HepG2 (cell line): Measurements from ENCODE around the gene GAL3ST1. TPM values are rescaled to one million over a fixed set of nuclear protein-coding genes. Genes with fewer than 3 reads are reported as not detected.

Experiments
- CEBPG ChIP-seq: IDR thresholded peaks from 2 replicates; pipeline ENCODE4 v1.6.1; 2016
- DMAP1 ChIP-seq: IDR thresholded peaks from 2 replicates; pipeline ENCODE4 v1.6.1; 2016
- ESRRA ChIP-seq: sonication (generic); formaldehyde crosslinking; IDR thresholded peaks from 2 replicates; pipeline ENCODE4 v1.5.1; 2020; ENCODE audit warnings: mild to moderate bottlenecking, low read depth, missing genetic modification reagents
- GMEB2 ChIP-seq: IDR thresholded peaks from 2 replicates; pipeline ENCODE4 v1.6.1; 2016; ENCODE audit warnings: missing biosample characterization, missing genetic modification reagents, low read depth
- KDM6A ChIP-seq: IDR thresholded peaks from 2 replicates; pipeline ENCODE4 v1.6.1; 2016; ENCODE audit warnings: low read depth
- PTBP1 ChIP-seq: fragments of 200-400 bp; formaldehyde crosslinking; IDR thresholded peaks from 2 replicates; pipeline ENCODE4 v1.6.1; 2018; ENCODE audit warnings: low read length, low read depth; ENCODE audit not compliant: poor library complexity, severe bottlenecking
- SALL1 ChIP-seq: sonication (generic); formaldehyde crosslinking; IDR thresholded peaks from 2 replicates; pipeline ENCODE4 v1.8.0; 2022; ENCODE audit warnings: mild to moderate bottlenecking, missing genetic modification reagents
- SOX5 ChIP-seq: IDR thresholded peaks from 2 replicates; pipeline ENCODE4 v1.6.1; 2016; ENCODE audit warnings: borderline replicate concordance
- SOX6 ChIP-seq, 2 experiments: fragments of 450-650 bp in 1 of 2; sonication (generic) in 1 of 2; formaldehyde crosslinking in 1 of 2; IDR thresholded peaks; 2 replicates each; pipeline versions ENCODE4 v1.4.0 to v1.6.1; 2017 to 2020; ENCODE audit warnings: antibody characterized with exemption in 1 of 2, mild to moderate bottlenecking in 1 of 2, missing genetic modification reagents in 1 of 2
- SP140L ChIP-seq: sonication (generic); formaldehyde crosslinking; IDR thresholded peaks from 2 replicates; pipeline ENCODE4 v1.4.0; 2020; ENCODE audit warnings: missing genetic modification reagents, borderline replicate concordance
- STAT6 ChIP-seq: sonication (generic); formaldehyde crosslinking; IDR thresholded peaks from 2 replicates; pipeline ENCODE4 v1.4.0; 2020; ENCODE audit warnings: missing genetic modification reagents, mild to moderate bottlenecking, borderline replicate concordance
- ZBTB39 ChIP-seq: sonication (generic); formaldehyde crosslinking; IDR thresholded peaks from 2 replicates; pipeline ENCODE4 v1.5.0; 2020; ENCODE audit warnings: missing genetic modification reagents
- ZNF207 ChIP-seq: fragments of 450-650 bp; IDR thresholded peaks from 2 replicates; pipeline ENCODE4 v1.6.1; 2016; ENCODE audit warnings: antibody characterized with exemption, borderline replicate concordance
- ZNF264 ChIP-seq: sonication (generic); formaldehyde crosslinking; IDR thresholded peaks from 2 replicates; pipeline ENCODE4 v1.4.0; 2020; ENCODE audit warnings: missing genetic modification reagents
- ZNF281 ChIP-seq: sonication (generic); formaldehyde crosslinking; IDR thresholded peaks from 2 replicates; pipeline ENCODE4 v1.4.0; 2020; ENCODE audit warnings: missing genetic modification reagents, borderline replicate concordance
- ZNF33B ChIP-seq: sonication (generic); formaldehyde crosslinking; IDR thresholded peaks from 2 replicates; pipeline ENCODE4 v1.5.1; 2020; ENCODE audit warnings: mild to moderate bottlenecking, missing genetic modification reagents
- ZNF34 ChIP-seq: sonication (generic); formaldehyde crosslinking; IDR thresholded peaks from 2 replicates; pipeline ENCODE4 v1.4.0; 2020; ENCODE audit warnings: mild to moderate bottlenecking, missing genetic modification reagents, borderline replicate concordance
- ZNF512 ChIP-seq: sonication (generic); formaldehyde crosslinking; IDR thresholded peaks from 2 replicates; pipeline ENCODE4 v1.4.0; 2020; ENCODE audit warnings: mild to moderate bottlenecking, missing genetic modification reagents
- ZNF616 ChIP-seq: sonication (generic); formaldehyde crosslinking; IDR thresholded peaks from 2 replicates; pipeline ENCODE4 v1.5.0; 2020; ENCODE audit warnings: low read depth, mild to moderate bottlenecking, missing genetic modification reagents
- ZNF75D ChIP-seq: sonication (generic); formaldehyde crosslinking; IDR thresholded peaks from 2 replicates; pipeline ENCODE4 v1.8.1; 2023; ENCODE audit warnings: missing genetic modification reagents, mild to moderate bottlenecking, borderline replicate concordance
- polyA plus RNA-seq, 8 experiments: library from polyadenylated mRNA; depleted of rRNA in 3 of 8; stranded (reverse) in 7 of 8; unstranded in 1 of 8; fragments of >200 nt; fragmentation: Illumina TruSeq in 4 of 8; extraction: Trizol in 4 of 8; gene quantifications; 2 replicates each; pipeline versions ENCODE4 v1.2.1 to v1.2.3, GENCODE V29; 2011 to 2016; ENCODE audit warnings: low read depth in 4 of 8, missing spikeins in 1 of 8, mixed read lengths in 1 of 8; ENCODE audit not compliant: insufficient read depth in 1 of 8
- total RNA-seq, 5 experiments: library from RNA; depleted of rRNA; stranded (reverse); fragments of >200 nt; fragmentation: Illumina TruSeq; extraction: Trizol; gene quantifications; 2 replicates each; pipeline ENCODE4 v1.2.3, GENCODE V29; 2016; ENCODE audit warnings: low read depth in 1 of 5

GAL3ST1 gene
- total and polyA plus RNA-seq, 2 of the 13 experiments (the other 11 are each of a cell fraction or from before 2014, with no cell fraction given), result 4.4 to 14.7 TPM

GRCh38 chr22:30559889-30560288 lies 14.6 kb downstream of the GAL3ST1 start (continued):
- TF ChIP-seq ZNF281 (CRISPR knock-in tag), result peak; percentile 50; the same call in 1 of the 2 replicates
- TF ChIP-seq CEBPG (CRISPR knock-in tag), result no peak
- TF ChIP-seq ZNF616 (CRISPR knock-in tag), result no peak
- no peak for TF ChIP-seq ZNF75D (CRISPR knock-in tag)
- TF ChIP-seq ZNF34, result no peak
- TF ChIP-seq DMAP1, result no peak
- TF ChIP-seq ZNF512 (CRISPR knock-in tag), result no peak
- no peak for TF ChIP-seq ZNF207
- TF ChIP-seq PTBP1, result no peak
- peak; percentile 47; the same call in 1 of the 2 replicates for TF ChIP-seq ESRRA (CRISPR knock-in tag)
- TF ChIP-seq SP140L, result no peak
- TF ChIP-seq ZNF33B, result 0 out of 2 replicates have a peak, but pooled peaks have one; percentile 39
- no peak for TF ChIP-seq GMEB2 (CRISPR knock-in tag)
- TF ChIP-seq STAT6, result no peak
- TF ChIP-seq ZNF264 (CRISPR knock-in tag), result no peak
- TF ChIP-seq SALL1 (CRISPR knock-in tag), result peak; percentile 87
- TF ChIP-seq SOX5 (CRISPR knock-in tag), result 0 out of 2 replicates have a peak, but pooled peaks have one; percentile 12
- TF ChIP-seq ZBTB39, result 0 out of 2 replicates have a peak, but pooled peaks have one; percentile 35
- 0 out of 2 replicates have a peak, but pooled peaks have one; percentile 31 for TF ChIP-seq KDM6A
- no peak for TF ChIP-seq SOX6 (IDR thresholded peaks at IDR 0.05)
- TF ChIP-seq SOX6 (CRISPR knock-in tag; IDR thresholded peaks at IDR 0.05), result peak; percentile 14; the same call in 1 of the 2 replicates
